ENCODE data around the gene MTPN. TPM values are rescaled to one million over a fixed set of nuclear protein-coding genes. Genes with fewer than 3 reads are reported as not detected.

The MTPN gene
- total RNA-seq, 1 experiment from 2014 or later = 153 TPM

GRCh38 chr7:135950429-135950828 lies 26.7 kb downstream of the MTPN start:
- POLR2A ChIA-PET = interaction anchor here (1.0 to 1.9 kb wide), 3 partner anchors 12 to 25 kb away, joined by 3 to 6 read pairs (median 5); no protein-coding TSS in a partner anchor
- no TSS peak for BruUV-seq (replicated peaks)

GRCh38 chr7:135946289-135947055 lies 30.7 kb downstream of the MTPN start:
- DNase-seq (ENCODE audit: unreplicated experiment) = no peak
- Mint-ChIP-seq H3K4me1 (ENCODE audit: insufficient read depth, unreplicated experiment) (no peaks in the 10 kb centered on the region), H3K4me3 (ENCODE audit: unreplicated experiment) (no peak overlapping the region), H3K9me3 (ENCODE audit: unreplicated experiment) (no peaks in the 10 kb centered on the region), H3K27ac (ENCODE audit: low read depth, unreplicated experiment) (no peak overlapping the region), H3K27me3 (ENCODE audit: insufficient read depth, unreplicated experiment) (no peaks in the 10 kb centered on the region), H3K36me3 (ENCODE audit: insufficient read depth, unreplicated experiment) (peaks cover 42% of the 10 kb centered on the region)
- ChIA-PET CTCF (interaction anchor here (0.6 kb wide), 1 partner anchor 230 kb away, joined by 3 read pairs; no protein-coding TSS in a partner anchor), POLR2A (no interaction called here)
- no peak for TF ChIP-seq CTCF (IDR thresholded peaks at IDR 0.05; ENCODE audit: unreplicated experiment)
- intact Hi-C loops (cut with micrococcal nuclease) = no loop called here
- no TSS peak for BruUV-seq (replicated peaks)

More at GRCh38 chr7:135950429-135950828, 26.7 kb downstream of the MTPN start:
- CTCF ChIA-PET = interaction anchor here (1.1 kb wide), 1 partner anchor 11 kb away, joined by 4 read pairs; no protein-coding TSS in a partner anchor
- Mint-ChIP-seq H3K9me3 (ENCODE audit: unreplicated experiment) (no peaks in the 10 kb centered on the region), H3K27ac (ENCODE audit: low read depth, unreplicated experiment) (no peak overlapping the region), H3K36me3 (ENCODE audit: insufficient read depth, unreplicated experiment) (peaks cover 50% of the 10 kb centered on the region), H3K27me3 (ENCODE audit: insufficient read depth, unreplicated experiment) (no peaks in the 10 kb centered on the region), H3K4me3 (ENCODE audit: unreplicated experiment) (no peak overlapping the region), H3K4me1 (ENCODE audit: insufficient read depth, unreplicated experiment) (no peaks in the 10 kb centered on the region)
- no peak for TF ChIP-seq CTCF (IDR thresholded peaks at IDR 0.05; ENCODE audit: unreplicated experiment)
- DNase-seq (ENCODE audit: unreplicated experiment) = no peak
- intact Hi-C loops (cut with micrococcal nuclease) = no loop called here

GRCh38 chr7:135944753-135945152 lies 32.4 kb downstream of the MTPN start:
- ChIA-PET CTCF (interaction anchor here (0.7 to 1.2 kb wide), 2 partner anchors 272 to 274 kb away, joined by 3 to 4 read pairs; no protein-coding TSS in a partner anchor), POLR2A (no interaction called here)
- TF ChIP-seq CTCF (IDR thresholded peaks at IDR 0.05; ENCODE audit: unreplicated experiment) = no peak
- BruUV-seq (replicated peaks) = no TSS peak
- Mint-ChIP-seq H3K9me3 (ENCODE audit: unreplicated experiment) (no peaks in the 10 kb centered on the region), H3K27ac (ENCODE audit: low read depth, unreplicated experiment) (no peak overlapping the region), H3K4me3 (ENCODE audit: unreplicated experiment) (no peak overlapping the region), H3K27me3 (ENCODE audit: insufficient read depth, unreplicated experiment) (no peaks in the 10 kb centered on the region), H3K4me1 (ENCODE audit: insufficient read depth, unreplicated experiment) (no peaks in the 10 kb centered on the region), H3K36me3 (ENCODE audit: insufficient read depth, unreplicated experiment) (peaks cover 36% of the 10 kb centered on the region)
- DNase-seq (ENCODE audit: unreplicated experiment) = no peak
- intact Hi-C loops (cut with micrococcal nuclease) = no loop called here

- DNase-seq (ENCODE audit: unreplicated experiment) = no peak
- no peak for TF ChIP-seq CTCF (IDR thresholded peaks at IDR 0.05; ENCODE audit: unreplicated experiment)
- H3K27me3 Mint-ChIP-seq (ENCODE audit: insufficient read depth, unreplicated experiment) = no peaks in the 10 kb centered on the region
- H3K4me1 Mint-ChIP-seq (ENCODE audit: insufficient read depth, unreplicated experiment) = peaks cover 8% of the 10 kb centered on the region
- H3K4me3 Mint-ChIP-seq (ENCODE audit: unreplicated experiment) = no peak overlapping the region
- intact Hi-C loops (cut with micrococcal nuclease) = no loop called here
- BruUV-seq (replicated peaks) = no TSS peak
- H3K36me3 Mint-ChIP-seq (ENCODE audit: insufficient read depth, unreplicated experiment) = peaks cover 29% of the 10 kb centered on the region
- H3K27ac Mint-ChIP-seq (ENCODE audit: low read depth, unreplicated experiment) = no peak overlapping the region
- ChIA-PET POLR2A (no interaction called here), CTCF (interaction anchor here (0.9 to 1.2 kb wide), 2 partner anchors 14 to 40 kb away, joined by 3 to 6 read pairs; no protein-coding TSS in a partner anchor)
- no peaks in the 10 kb centered on the region for H3K9me3 Mint-ChIP-seq (ENCODE audit: unreplicated experiment)
Observed at GRCh38 chr7:135943134-135943879, 33.9 kb downstream of the MTPN start.
